Measurements from ENCODE around the gene APCDD1L. TPM values are rescaled to one million over a fixed set of nuclear protein-coding genes. Genes with fewer than 3 reads are reported as not detected.

The APCDD1L gene
- total RNA-seq, 2 experiments from 2014 or later: not detected

DNA sequence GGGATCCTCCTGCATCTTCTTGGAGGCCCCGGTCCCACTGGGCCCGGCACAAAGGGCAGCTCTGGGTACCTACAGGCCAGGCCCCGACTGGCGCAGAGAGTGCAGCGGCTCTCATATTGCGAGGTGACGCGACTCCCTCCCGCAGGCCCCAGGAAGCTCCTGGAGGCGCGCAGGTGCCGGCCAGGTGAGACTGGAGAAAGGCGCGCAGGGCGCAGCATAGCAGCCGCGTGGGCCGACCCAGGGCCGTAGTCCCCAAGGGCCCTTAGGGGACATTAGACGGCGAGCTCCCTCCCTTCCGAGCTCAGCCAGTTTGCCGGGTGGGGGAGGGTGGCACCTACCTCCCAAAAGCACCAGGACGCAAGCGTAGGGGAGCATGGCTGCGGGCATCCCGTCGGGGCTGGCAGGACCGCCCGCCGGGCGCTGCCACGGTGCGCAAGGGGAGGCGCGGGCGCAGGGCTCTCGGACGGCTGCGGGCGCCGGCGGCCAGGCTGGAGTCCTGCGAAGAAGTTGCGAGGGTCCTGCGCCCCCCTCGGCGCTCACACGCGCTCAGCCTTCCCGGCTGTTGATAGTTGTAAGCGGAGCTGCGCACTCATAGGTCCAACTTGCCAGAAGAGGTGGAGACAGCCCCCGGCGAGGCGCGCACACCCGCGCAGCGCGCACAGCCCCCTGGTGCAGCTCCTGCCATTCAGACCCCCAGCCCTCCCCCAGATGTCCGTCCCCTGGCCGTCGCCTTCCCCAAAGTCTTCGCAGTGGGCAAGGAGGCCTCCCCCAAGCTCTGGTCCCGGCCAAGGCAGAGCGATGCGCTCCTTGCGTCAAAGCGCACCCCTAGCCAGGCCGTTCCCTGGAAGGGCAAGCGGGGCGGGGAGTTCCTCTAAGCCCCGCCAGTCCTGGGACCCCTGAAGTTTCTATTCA is 622 bp downstream of the APCDD1L start:
- Histone ChIP-seq H3K4me1 (ENCODE audit: insufficient read depth, low read length) (no peaks in the 10 kb centered on the region), H3K4me3 (ENCODE audit: low read length) (no peak overlapping the region), H3K36me3 (ENCODE audit: insufficient read depth, low read length) (no peaks in the 10 kb centered on the region), H3K27me3 (ENCODE audit: control insufficient read depth in 1 of 2, insufficient read depth in 2 of 2, low read length in 2 of 2) (peaks cover 25 to 44% of the 10 kb centered on the region in 2 experiments), H3K27ac (ENCODE audit: low read depth in 1 of 2, low read length in 2 of 2) (no peak overlapping the region), H3K9me3 (ENCODE audit: control insufficient read depth in 1 of 2, insufficient read depth in 1 of 2, low read length in 2 of 2) (peaks cover 0 to 14% of the 10 kb centered on the region in 2 experiments)
- H3K27ac Mint-ChIP-seq: no peak overlapping the region
- H3K4me1 Mint-ChIP-seq (ENCODE audit: low read depth): no peaks in the 10 kb centered on the region
- H3K27me3 Mint-ChIP-seq: peaks cover 60% of the 10 kb centered on the region
- no peak for DNase-seq
- intact Hi-C loops (cut with DNase I, micrococcal nuclease): no loop called here
- TF ChIP-seq, protein P1, sequence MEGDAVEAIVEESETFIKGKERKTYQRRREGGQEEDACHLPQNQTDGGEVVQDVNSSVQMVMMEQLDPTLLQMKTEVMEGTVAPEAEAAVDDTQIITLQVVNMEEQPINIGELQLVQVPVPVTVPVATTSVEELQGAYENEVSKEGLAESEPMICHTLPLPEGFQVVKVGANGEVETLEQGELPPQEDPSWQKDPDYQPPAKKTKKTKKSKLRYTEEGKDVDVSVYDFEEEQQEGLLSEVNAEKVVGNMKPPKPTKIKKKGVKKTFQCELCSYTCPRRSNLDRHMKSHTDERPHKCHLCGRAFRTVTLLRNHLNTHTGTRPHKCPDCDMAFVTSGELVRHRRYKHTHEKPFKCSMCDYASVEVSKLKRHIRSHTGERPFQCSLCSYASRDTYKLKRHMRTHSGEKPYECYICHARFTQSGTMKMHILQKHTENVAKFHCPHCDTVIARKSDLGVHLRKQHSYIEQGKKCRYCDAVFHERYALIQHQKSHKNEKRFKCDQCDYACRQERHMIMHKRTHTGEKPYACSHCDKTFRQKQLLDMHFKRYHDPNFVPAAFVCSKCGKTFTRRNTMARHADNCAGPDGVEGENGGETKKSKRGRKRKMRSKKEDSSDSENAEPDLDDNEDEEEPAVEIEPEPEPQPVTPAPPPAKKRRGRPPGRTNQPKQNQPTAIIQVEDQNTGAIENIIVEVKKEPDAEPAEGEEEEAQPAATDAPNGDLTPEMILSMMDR (IDR thresholded peaks at IDR 0.05): no peak
- CTCF ChIA-PET: interaction anchor here (1.0 kb wide), 1 partner anchor 15 kb away, joined by 3 read pairs; no protein-coding TSS in a partner anchor
- POLR2A ChIA-PET: no interaction called here
- H3K36me3 Mint-ChIP-seq (ENCODE audit: low read depth): no peaks in the 10 kb centered on the region
- no peak for ATAC-seq (ENCODE audit: poor library complexity)
- H3K4me3 Mint-ChIP-seq: no peak overlapping the region
- no peaks in the 10 kb centered on the region for H3K9me3 Mint-ChIP-seq

DNA sequence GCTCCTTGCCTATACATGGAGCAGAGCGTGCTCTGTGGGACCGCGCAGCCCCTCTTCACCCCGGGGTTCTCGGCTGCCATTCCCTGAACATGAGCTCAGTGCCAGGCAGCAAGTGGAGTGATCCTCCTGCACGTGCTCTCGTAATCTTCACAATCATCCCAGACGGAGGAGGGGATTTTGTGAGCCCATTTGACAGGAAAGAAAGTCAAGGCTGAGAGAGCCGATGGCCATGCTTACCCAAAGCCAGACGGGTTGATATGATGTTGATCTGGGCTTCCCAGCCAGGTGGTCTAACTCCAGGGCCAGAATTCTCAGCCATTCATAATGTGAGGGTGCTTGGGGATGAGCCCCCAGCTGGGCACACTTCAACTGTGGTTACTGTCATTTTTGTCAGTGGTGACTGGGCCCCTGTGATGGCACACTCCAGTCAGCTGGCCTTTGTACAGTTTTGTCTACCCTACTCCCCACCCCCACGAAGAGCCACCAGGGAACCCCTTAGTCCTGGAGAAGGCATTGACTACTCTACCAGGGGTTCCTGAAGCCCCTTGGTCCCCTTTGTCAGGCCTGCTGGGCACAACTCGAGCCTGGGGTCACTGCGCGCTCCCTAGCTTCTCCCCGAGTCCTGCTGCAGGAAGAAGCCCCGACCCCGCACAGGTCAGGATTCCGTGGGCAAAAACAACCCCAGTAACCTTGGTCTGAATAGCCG is 1.5 kb downstream of the APCDD1L start:
- H3K36me3 Mint-ChIP-seq (ENCODE audit: low read depth): no peaks in the 10 kb centered on the region
- no peaks in the 10 kb centered on the region for H3K36me3 ChIP-seq (ENCODE audit: insufficient read depth, low read length)
- intact Hi-C loops (cut with DNase I, micrococcal nuclease): no loop called here
- H3K9me3 Mint-ChIP-seq: no peaks in the 10 kb centered on the region
- DNase-seq (no peak), ATAC-seq (ENCODE audit: poor library complexity) (no peak)
- ChIA-PET POLR2A (no interaction called here), CTCF (no interaction called here)
- peaks cover 60% of the 10 kb centered on the region for H3K27me3 Mint-ChIP-seq
- no peak overlapping the region for H3K27ac ChIP-seq (ENCODE audit: low read depth in 1 of 2, low read length in 2 of 2)
- H3K27ac Mint-ChIP-seq: no peak overlapping the region
- H3K4me3 ChIP-seq (ENCODE audit: low read length): no peak overlapping the region
- no peaks in the 10 kb centered on the region for H3K4me1 Mint-ChIP-seq (ENCODE audit: low read depth)
- H3K27me3 ChIP-seq (ENCODE audit: control insufficient read depth in 1 of 2, insufficient read depth in 2 of 2, low read length in 2 of 2): peaks cover 25 to 44% of the 10 kb centered on the region in 2 experiments
- H3K4me1 ChIP-seq (ENCODE audit: insufficient read depth, low read length): no peaks in the 10 kb centered on the region
- TF ChIP-seq, protein P1 (IDR thresholded peaks at IDR 0.05): no peak
- peaks cover 0 to 14% of the 10 kb centered on the region in 2 experiments for H3K9me3 ChIP-seq (ENCODE audit: control insufficient read depth in 1 of 2, insufficient read depth in 1 of 2, low read length in 2 of 2)
- H3K4me3 Mint-ChIP-seq: no peak overlapping the region

DNA sequence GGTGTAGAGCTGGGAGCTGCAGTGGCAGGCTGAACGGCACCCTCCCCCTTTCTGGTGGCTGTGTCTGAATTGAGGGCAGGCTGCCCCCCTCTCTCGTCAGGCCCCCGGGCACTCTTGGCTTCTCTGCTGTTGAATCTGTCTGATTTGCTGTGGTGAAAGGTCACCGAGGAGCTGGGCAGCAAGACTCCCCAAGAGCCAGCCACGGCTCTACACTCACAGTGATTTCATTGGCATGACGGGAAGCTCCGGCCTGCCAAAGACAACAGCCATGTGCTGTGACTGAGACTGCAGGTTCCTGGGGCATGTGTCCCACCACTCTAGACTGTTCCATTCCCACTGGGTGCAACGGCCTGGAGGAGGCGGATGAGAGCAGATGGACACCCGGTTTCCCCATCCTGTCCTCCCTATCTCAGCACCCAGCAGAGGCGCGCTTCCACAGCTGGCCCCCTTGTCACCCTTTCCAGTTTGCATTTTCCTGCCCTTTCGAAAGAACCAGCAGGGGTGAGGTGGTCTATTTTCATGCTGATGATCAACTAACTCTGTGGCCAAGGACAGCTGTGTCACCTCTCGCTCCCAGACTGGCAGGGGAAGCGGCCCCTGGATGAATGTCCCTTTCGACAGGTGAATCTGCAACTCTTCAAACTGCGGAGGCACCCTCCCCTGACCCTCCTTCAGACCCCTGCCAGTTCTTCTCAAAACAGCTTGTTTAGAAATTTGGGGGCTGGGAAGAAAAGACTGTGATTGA is 2.2 kb downstream of the APCDD1L start:
- no peaks in the 10 kb centered on the region for H3K36me3 Mint-ChIP-seq (ENCODE audit: low read depth)
- no peak overlapping the region for H3K27ac ChIP-seq (ENCODE audit: low read depth in 1 of 2, low read length in 2 of 2)
- ATAC-seq (ENCODE audit: poor library complexity) (no peak), DNase-seq (no peak)
- no peaks in the 10 kb centered on the region for H3K4me1 ChIP-seq (ENCODE audit: insufficient read depth, low read length)
- peaks cover 56% of the 10 kb centered on the region for H3K27me3 Mint-ChIP-seq
- ChIA-PET POLR2A (no interaction called here), CTCF (no interaction called here)
- no peak overlapping the region for H3K4me3 Mint-ChIP-seq
- intact Hi-C loops (cut with DNase I, micrococcal nuclease): no loop called here
- TF ChIP-seq, protein P1 (IDR thresholded peaks at IDR 0.05): no peak
- H3K27me3 ChIP-seq (ENCODE audit: control insufficient read depth in 1 of 2, insufficient read depth in 2 of 2, low read length in 2 of 2): peaks cover 25 to 44% of the 10 kb centered on the region in 2 experiments
- H3K36me3 ChIP-seq (ENCODE audit: insufficient read depth, low read length): no peaks in the 10 kb centered on the region
- peaks cover 0 to 14% of the 10 kb centered on the region in 2 experiments for H3K9me3 ChIP-seq (ENCODE audit: control insufficient read depth in 1 of 2, insufficient read depth in 1 of 2, low read length in 2 of 2)
- H3K27ac Mint-ChIP-seq: no peak overlapping the region
- no peaks in the 10 kb centered on the region for H3K4me1 Mint-ChIP-seq (ENCODE audit: low read depth)
- H3K9me3 Mint-ChIP-seq: no peaks in the 10 kb centered on the region
- H3K4me3 ChIP-seq (ENCODE audit: low read length): no peak overlapping the region

Measured in CD4-positive, alpha-beta T cell (primary cell).